Keratinocyte (primary cell): ENCODE results near the gene CATSPERZ. TPM values are rescaled to one million over a fixed set of nuclear protein-coding genes. Genes with fewer than 3 reads are reported as not detected.

Experiments
- DNase-seq: peaks from one replicate; pipeline ENCODE4 v3.0.0-alpha.2; 2011; ENCODE audit warnings: low read depth, missing footprints, low spot score
- FAIRE-seq: peaks from 2 replicates; lab custom pipeline; 2011; peaks lifted over from hg19 to GRCh38; lab: Jason Lieb, UNC
- H2AFZ ChIP-seq: 2 replicates; pipeline ENCODE4 v1.6.0; 2012; ENCODE audit warnings: low read length, control low read depth, inconsistent platforms; ENCODE audit not compliant: control insufficient read depth
- H3K27ac ChIP-seq: 2 replicates; pipeline ENCODE4 v1.5.1; 2011; ENCODE audit warnings: low read length; ENCODE audit not compliant: control insufficient read depth, insufficient read depth
- H3K27me3 ChIP-seq: 3 replicates; pipeline ENCODE4 v1.6.0; 2011; ENCODE audit warnings: low read length; ENCODE audit not compliant: control insufficient read depth, insufficient read depth; ENCODE audit errors: extremely low read depth
- H3K36me3 ChIP-seq, 2 experiments: 2 replicates in 1 of 2; 3 replicates in 1 of 2; pipeline ENCODE4 v1.5.1; 2011; ENCODE audit warnings: low read length in 2 of 2, mild to moderate bottlenecking in 1 of 2; ENCODE audit not compliant: control insufficient read depth in 2 of 2, insufficient read depth in 2 of 2; ENCODE audit errors: extremely low read depth in 1 of 2
- H3K4me1 ChIP-seq: 3 replicates; pipeline ENCODE4 v1.5.1; 2011; ENCODE audit warnings: low read length; ENCODE audit not compliant: control insufficient read depth, insufficient read depth; ENCODE audit errors: extremely low read depth
- H3K4me2 ChIP-seq: 3 replicates; pipeline ENCODE4 v1.6.0; 2011; ENCODE audit warnings: low read depth, low read length; ENCODE audit not compliant: control insufficient read depth, insufficient read depth; ENCODE audit errors: extremely low read depth
- H3K4me3 ChIP-seq, 3 experiments: fragments of 200-600 bp in 1 of 3; sonication (generic) in 1 of 3; 2 replicates in 2 of 3; 3 replicates in 1 of 3; pipeline ENCODE4 v1.5.1; 2011 to 2016; ENCODE audit warnings: low read length in 3 of 3, mild to moderate bottlenecking in 3 of 3, control low read depth in 2 of 3, inconsistent platforms in 1 of 3, low read depth in 1 of 3, mixed read lengths in 1 of 3, mixed run types in 1 of 3, moderate library complexity in 1 of 3; ENCODE audit not compliant: control insufficient read depth in 2 of 3, insufficient read depth in 2 of 3; ENCODE audit errors: extremely low read depth in 1 of 3
- H3K79me2 ChIP-seq: 2 replicates; pipeline ENCODE4 v1.6.0; 2012; ENCODE audit warnings: low read length; ENCODE audit not compliant: control insufficient read depth, insufficient read depth
- H3K9ac ChIP-seq: 3 replicates; pipeline ENCODE4 v1.6.0; 2011; ENCODE audit warnings: low read length; ENCODE audit not compliant: control insufficient read depth, insufficient read depth; ENCODE audit errors: extremely low read depth
- H3K9me1 ChIP-seq: 3 replicates; pipeline ENCODE4 v1.6.0; 2011; ENCODE audit warnings: low read length; ENCODE audit not compliant: control insufficient read depth, insufficient read depth; ENCODE audit errors: extremely low read depth
- H3K9me3 ChIP-seq: 2 replicates; pipeline ENCODE4 v1.5.1; 2012; ENCODE audit warnings: low read depth, low read length; ENCODE audit not compliant: control insufficient read depth
- H4K20me1 ChIP-seq: 3 replicates; pipeline ENCODE4 v1.6.0; 2011; ENCODE audit warnings: low read length; ENCODE audit not compliant: control insufficient read depth, insufficient read depth; ENCODE audit errors: extremely low read depth
- EZH2 ChIP-seq: IDR thresholded peaks from one replicate; pipeline ENCODE4 v1.6.1; 2012; ENCODE audit warnings: inconsistent platforms, mild to moderate bottlenecking, low read length, moderate library complexity
- dilution Hi-C: fragments of 300-500 bp; cut with MboI; formaldehyde crosslinking; loops from one replicate; pipeline ENCODE4 v1.7.0; 2020; ENCODE audit warnings: low sequenced_read_pairs; ENCODE audit not compliant: extremely low pct_ligation_motif_present
- polyA plus RNA-seq, 5 experiments: library from polyadenylated mRNA; depleted of rRNA in 3 of 5; stranded (reverse) in 3 of 5; stranded (forward) in 1 of 5; unstranded in 1 of 5; fragments of >200 nt; gene quantifications; 1 replicate in 1 of 5; 2 replicates in 3 of 5; 3 replicates in 1 of 5; pipeline versions ENCODE4 v1.2.1 to v1.2.3, GENCODE V29; 2011 to 2012; ENCODE audit warnings: missing spikeins in 2 of 5, low read depth in 1 of 5, low replicate concordance in 1 of 5
- TF ChIP-seq, protein P1 (sequence below), 3 experiments: IDR thresholded peaks in 1 of 3; conservative IDR thresholded peaks in 1 of 3; optimal IDR thresholded peaks in 1 of 3; 2 replicates in 2 of 3; 3 replicates in 1 of 3; pipeline versions ENCODE3 to v1.5.1; 2011; ENCODE audit warnings: low read length in 3 of 3, mild to moderate bottlenecking in 3 of 3, moderate library complexity in 2 of 3, control low read depth in 1 of 3, inconsistent platforms in 1 of 3; ENCODE audit not compliant: insufficient read depth in 2 of 3; ENCODE audit errors: extremely low read depth in 1 of 3

The CATSPERZ gene
- polyA plus RNA-seq, 1 donor (not counting 4 experiments of a cell fraction or from before 2014, with no cell fraction given): 0.29 TPM

DNA sequence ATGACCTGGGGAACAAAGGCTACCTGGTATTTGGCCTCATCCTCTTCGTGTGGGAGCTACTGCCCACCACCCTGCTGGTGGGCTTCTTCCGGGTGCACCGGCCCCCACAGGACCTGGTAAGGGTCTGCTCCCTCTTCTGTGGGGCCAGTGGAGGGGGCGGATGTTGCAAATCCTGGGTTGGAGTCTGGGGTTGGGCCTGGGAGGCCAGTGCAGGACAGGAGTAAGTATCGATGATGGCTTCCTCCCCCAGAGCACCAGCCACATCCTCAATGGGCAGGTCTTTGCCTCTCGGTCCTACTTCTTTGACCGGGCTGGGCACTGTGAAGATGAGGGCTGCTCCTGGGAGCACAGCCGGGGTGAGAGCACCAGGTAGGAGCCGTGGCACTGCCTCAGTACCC is 11.8 kb upstream of the CATSPERZ start:
- peaks cover 1 to 4% of the 10 kb centered on the region in 2 experiments for H3K36me3 ChIP-seq
- TF ChIP-seq, protein P1, sequence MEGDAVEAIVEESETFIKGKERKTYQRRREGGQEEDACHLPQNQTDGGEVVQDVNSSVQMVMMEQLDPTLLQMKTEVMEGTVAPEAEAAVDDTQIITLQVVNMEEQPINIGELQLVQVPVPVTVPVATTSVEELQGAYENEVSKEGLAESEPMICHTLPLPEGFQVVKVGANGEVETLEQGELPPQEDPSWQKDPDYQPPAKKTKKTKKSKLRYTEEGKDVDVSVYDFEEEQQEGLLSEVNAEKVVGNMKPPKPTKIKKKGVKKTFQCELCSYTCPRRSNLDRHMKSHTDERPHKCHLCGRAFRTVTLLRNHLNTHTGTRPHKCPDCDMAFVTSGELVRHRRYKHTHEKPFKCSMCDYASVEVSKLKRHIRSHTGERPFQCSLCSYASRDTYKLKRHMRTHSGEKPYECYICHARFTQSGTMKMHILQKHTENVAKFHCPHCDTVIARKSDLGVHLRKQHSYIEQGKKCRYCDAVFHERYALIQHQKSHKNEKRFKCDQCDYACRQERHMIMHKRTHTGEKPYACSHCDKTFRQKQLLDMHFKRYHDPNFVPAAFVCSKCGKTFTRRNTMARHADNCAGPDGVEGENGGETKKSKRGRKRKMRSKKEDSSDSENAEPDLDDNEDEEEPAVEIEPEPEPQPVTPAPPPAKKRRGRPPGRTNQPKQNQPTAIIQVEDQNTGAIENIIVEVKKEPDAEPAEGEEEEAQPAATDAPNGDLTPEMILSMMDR (optimal IDR thresholded peaks at IDR 0.05 in 1 of 3, IDR thresholded peaks at IDR 0.05 in 1 of 3, conservative IDR thresholded peaks at IDR 0.05 in 1 of 3; ENCODE audit: extremely low read depth in 1 of 3, insufficient read depth in 2 of 3, low read length in 3 of 3): no peak
- no peak for TF ChIP-seq EZH2
- no peak for DNase-seq
- H2AFZ ChIP-seq: no peak overlapping the region
- no peaks in the 10 kb centered on the region for H3K9me3 ChIP-seq
- no peak for FAIRE-seq
- no peak overlapping the region for H3K4me2 ChIP-seq
- H3K79me2 ChIP-seq: peaks cover 7% of the 10 kb centered on the region
- peaks cover 29% of the 10 kb centered on the region for H3K27me3 ChIP-seq
- no peak overlapping the region for H3K27ac ChIP-seq
- H4K20me1 ChIP-seq: no peaks in the 10 kb centered on the region
- no peak overlapping the region for H3K9ac ChIP-seq
- peaks cover 13% of the 10 kb centered on the region for H3K4me1 ChIP-seq
- dilution Hi-C loops: no loop called here
- H3K4me3 ChIP-seq: no peak overlapping the region
- no peaks in the 10 kb centered on the region for H3K9me1 ChIP-seq

DNA sequence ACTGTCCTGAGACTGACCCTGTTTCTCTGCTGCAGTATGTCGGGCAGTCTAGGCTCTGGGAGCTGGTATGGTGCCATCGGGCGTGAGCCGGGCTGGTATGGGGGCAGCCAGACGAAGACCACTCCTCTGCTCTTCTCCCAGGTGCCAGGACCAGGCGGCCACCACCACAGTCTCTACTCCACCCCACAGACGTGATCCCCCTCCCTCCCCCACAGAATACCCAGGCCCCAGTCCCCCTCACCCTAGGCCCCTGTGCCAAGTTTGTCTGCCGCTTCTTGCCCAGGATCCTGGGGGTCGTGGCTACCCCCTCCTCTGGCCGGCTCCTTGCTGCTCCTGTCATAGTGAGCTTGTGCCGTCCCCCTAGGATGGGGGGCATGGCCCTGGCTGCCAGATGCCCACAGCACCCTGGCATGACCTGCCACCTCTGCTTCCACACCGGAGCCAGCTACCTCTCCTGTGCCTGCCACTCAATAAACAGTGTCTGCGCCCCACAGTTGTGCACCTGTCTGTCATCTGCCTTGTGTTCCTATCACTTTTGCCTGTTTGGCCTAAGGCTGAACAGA is 11.1 kb upstream of the CATSPERZ start:
- H2AFZ ChIP-seq: no peak overlapping the region
- FAIRE-seq: no peak
- no peaks in the 10 kb centered on the region for H3K9me1 ChIP-seq
- dilution Hi-C loops: no loop called here
- no peak overlapping the region for H3K4me3 ChIP-seq
- H3K79me2 ChIP-seq: peaks cover 3% of the 10 kb centered on the region
- DNase-seq: no peak
- no peak overlapping the region for H3K27ac ChIP-seq
- H3K27me3 ChIP-seq: peaks cover 34% of the 10 kb centered on the region
- H3K4me1 ChIP-seq: peaks cover 10% of the 10 kb centered on the region
- no peak overlapping the region for H3K4me2 ChIP-seq
- H3K9me3 ChIP-seq: no peaks in the 10 kb centered on the region
- H3K9ac ChIP-seq: no peak overlapping the region
- peaks cover 0 to 4% of the 10 kb centered on the region in 2 experiments for H3K36me3 ChIP-seq
- TF ChIP-seq, protein P1 (optimal IDR thresholded peaks at IDR 0.05 in 1 of 3, IDR thresholded peaks at IDR 0.05 in 1 of 3, conservative IDR thresholded peaks at IDR 0.05 in 1 of 3; ENCODE audit: extremely low read depth in 1 of 3, insufficient read depth in 2 of 3, low read length in 3 of 3): no peak
- TF ChIP-seq EZH2: no peak
- H4K20me1 ChIP-seq: no peaks in the 10 kb centered on the region
